GM18526 (cell line): ENCODE results near the gene THAP8.

Experiments used
- POLR2A ChIP-seq: IDR thresholded peaks from 3 replicates; pipeline ENCODE4 v1.6.1; 2011; ENCODE audit not compliant: insufficient read length; ENCODE audit errors: extremely low read depth

THAP8 gene

GRCh38 chr19:36054119-36054732 lies at the start of gene THAP8:
Gene THAP8, minus strand, starts transcription at chr19:36054285. Its CDS starts 68 bp downstream, at chr19:36054217.
- TF ChIP-seq POLR2A, result peak; percentile 58

GRCh38 chr19:36103040-36103626 lies 49.0 kb upstream of the THAP8 start:
- TF ChIP-seq POLR2A, result no peak

- no peak for TF ChIP-seq POLR2A
Measured at GRCh38 chr19:36101550-36102327, 47.7 kb upstream of the THAP8 start.

GRCh38 chr19:36100476-36100875 lies 46.4 kb upstream of the THAP8 start:
- TF ChIP-seq POLR2A, result no peak

- TF ChIP-seq POLR2A, result no peak
Measured at GRCh38 chr19:36099166-36099785, 45.2 kb upstream of the THAP8 start.

GRCh38 chr19:36097036-36097435 lies 43.0 kb upstream of the THAP8 start:
- TF ChIP-seq POLR2A, result no peak

- no peak for TF ChIP-seq POLR2A
Measured at GRCh38 chr19:36093687-36094086, 39.6 kb upstream of the THAP8 start.

GRCh38 chr19:36093146-36093662 lies 39.1 kb upstream of the THAP8 start:
- no peak for TF ChIP-seq POLR2A

- TF ChIP-seq POLR2A, result no peak
Measured at GRCh38 chr19:36092566-36092965, 38.5 kb upstream of the THAP8 start.

GRCh38 chr19:36090910-36091695 lies 37.0 kb upstream of the THAP8 start:
- TF ChIP-seq POLR2A, result no peak

- no peak for TF ChIP-seq POLR2A
Measured at GRCh38 chr19:36089847-36090246, 35.8 kb upstream of the THAP8 start.

- TF ChIP-seq POLR2A, result no peak
Measured at GRCh38 chr19:36086326-36086725, 32.2 kb upstream of the THAP8 start.

GRCh38 chr19:36084231-36085009 lies 30.3 kb upstream of the THAP8 start:
- no peak for TF ChIP-seq POLR2A

- no peak for TF ChIP-seq POLR2A
Measured at GRCh38 chr19:36082916-36083315, 28.8 kb upstream of the THAP8 start.
